Measurements from ENCODE around the gene ASF1B. TPM values are rescaled to one million over a fixed set of nuclear protein-coding genes. Genes with fewer than 3 reads are reported as not detected.
A peak's percentile ranks its signal among the peaks of the same experiment; 100 is the strongest.

The ASF1B gene
- total and polyA plus RNA-seq, 2 donors (not counting 3 experiments of a cell fraction or from before 2014, with no cell fraction given), result 39.1 to 42.4 TPM

- no peaks in the 10 kb centered on the region for H4K20me1 ChIP-seq (replicated peaks; ENCODE audit: control insufficient read depth, extremely low read depth, insufficient read depth, low read length)
- H3K36me3 ChIP-seq (ENCODE audit: control insufficient read depth in 2 of 2, extremely low read depth in 1 of 2, insufficient read depth in 2 of 2, low read length in 2 of 2), result no peaks in the 10 kb centered on the region
- intact Hi-C loops (cut with micrococcal nuclease), result loop anchor here (1.0 kb wide), 1 partner anchor 42 kb away; the partner anchor contains the start of gene MISP3
Measured at GRCh38 chr19:14113762-14114414, 22.5 kb downstream of the ASF1B start.

More at GRCh38 chr19:14113762-14114414, 22.5 kb downstream of the ASF1B start:
- H3K27ac ChIP-seq (ENCODE audit: insufficient read depth, low read depth, low read length), result no peak overlapping the region
- dilution Hi-C loops (cut with MboI; ENCODE audit: extremely low pct_ligation_motif_present, low sequenced_read_pairs), result no loop called here
- POLR2A ChIA-PET, result no interaction called here
- H3K9me3 ChIP-seq (replicated peaks; ENCODE audit: control insufficient read depth, insufficient read depth, low read length), result no peaks in the 10 kb centered on the region
- CTCF ChIA-PET, result interaction anchor here (0.7 to 4.8 kb wide), 15 partner anchors 14 to 235 kb away, joined by 3 to 27 read pairs (median 4); partner anchors contain the start of genes ASF1B and IL27RA
- DNase-seq (ENCODE audit: low read depth, low spot score), result no peak
- H3K4me3 ChIP-seq (replicated peaks in 1 of 3; ENCODE audit: insufficient read depth in 1 of 3, low read depth in 1 of 3, low read length in 3 of 3), result no peak overlapping the region
- peaks cover 30% of the 10 kb centered on the region for H3K79me2 ChIP-seq (ENCODE audit: control insufficient read depth, insufficient read depth, low read length)
- H3K9me1 ChIP-seq (replicated peaks; ENCODE audit: control insufficient read depth, extremely low read depth, insufficient read depth, low read length), result no peaks in the 10 kb centered on the region
- no peaks in the 10 kb centered on the region for H3K27me3 ChIP-seq (ENCODE audit: control insufficient read depth in 2 of 2, insufficient read depth in 2 of 2, low read length in 2 of 2)
- H3K9ac ChIP-seq (replicated peaks; ENCODE audit: extremely low read depth, insufficient read depth, low read length), result no peak overlapping the region
- no peak overlapping the region for H2AFZ ChIP-seq (ENCODE audit: low read depth, low read length)
- FAIRE-seq, result no peak
- no peak overlapping the region for H3K4me2 ChIP-seq (ENCODE audit: insufficient read depth, low read length)
- BruUV-seq (replicated peaks), result no TSS peak
- TF ChIP-seq MYC (IDR thresholded peaks at IDR 0.05; ENCODE audit: low read depth, low read length) (no peak), CTCF (IDR thresholded peaks at IDR 0.05; ENCODE audit: extremely low read depth in 1 of 2, insufficient read depth in 1 of 2, low read depth in 1 of 2, low read length in 2 of 2) (peak; percentile 19 to 21)
- H3K4me1 ChIP-seq (ENCODE audit: control insufficient read depth, extremely low read depth, insufficient read depth, low read length), result peaks cover 21% of the 10 kb centered on the region
